AML-193 (cell line): Measurements from ENCODE around the gene RALGAPB.
"Not testable (repeated sequence)": the region's sequence is repeated elsewhere in the genome, so short reads cannot be mapped to it uniquely, and the experiment has no call there.

Source experiments
- DNase-seq, 2 experiments: peaks; one replicate each; lab custom pipeline; 2025; lab: John Stamatoyannopoulos, UW

RALGAPB gene

GRCh38 chr20:38497246-38497935, 24.7 kb downstream of the RALGAPB start:
- no peak for DNase-seq

GRCh38 chr20:38498909-38499308, 26.3 kb downstream of the RALGAPB start:
- no peak for DNase-seq

- DNase-seq, result no peak
These were observed 26.7 kb downstream of the RALGAPB start for GRCh38 chr20:38499366-38499765.

DNA sequence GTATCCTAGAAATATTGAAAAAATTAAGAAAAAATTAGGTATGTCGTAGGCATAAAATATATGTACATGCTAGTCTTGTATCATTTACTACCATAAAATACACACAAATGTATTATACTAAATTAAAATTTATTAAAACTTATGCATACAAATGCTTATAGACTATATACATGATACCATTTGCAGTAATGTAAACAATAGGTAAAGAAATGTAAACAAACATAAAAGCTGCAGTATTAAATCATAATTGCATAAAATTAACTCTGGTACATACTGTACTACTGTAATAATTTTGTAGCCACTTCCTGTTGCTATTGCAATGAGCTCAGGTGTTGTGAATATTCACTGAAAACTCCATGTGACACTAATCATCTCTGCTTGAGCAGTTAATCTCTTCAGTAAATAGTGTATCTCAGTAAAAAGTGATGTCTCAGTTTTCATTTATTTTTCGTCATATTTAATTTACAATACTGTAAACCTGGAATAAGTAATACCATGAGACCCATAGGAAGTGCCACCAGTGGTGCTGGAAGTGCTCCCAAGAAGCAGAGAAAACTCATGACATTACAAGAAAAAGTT, 29.3 kb downstream of the RALGAPB start:
- no peak for DNase-seq

- DNase-seq, result no peak
These were observed 31.9 kb downstream of the RALGAPB start for GRCh38 chr20:38504368-38505090.

GRCh38 chr20:38505091-38505455, 32.4 kb downstream of the RALGAPB start:
- no peak for DNase-seq

- DNase-seq, result not testable (repeated sequence)
These were observed 39.1 kb downstream of the RALGAPB start for GRCh38 chr20:38511726-38512125.

GRCh38 chr20:38514185-38514584, 41.5 kb downstream of the RALGAPB start:
- DNase-seq, result no peak

- no peak for DNase-seq
These were observed 42.3 kb downstream of the RALGAPB start for GRCh38 chr20:38514947-38515346.

DNA sequence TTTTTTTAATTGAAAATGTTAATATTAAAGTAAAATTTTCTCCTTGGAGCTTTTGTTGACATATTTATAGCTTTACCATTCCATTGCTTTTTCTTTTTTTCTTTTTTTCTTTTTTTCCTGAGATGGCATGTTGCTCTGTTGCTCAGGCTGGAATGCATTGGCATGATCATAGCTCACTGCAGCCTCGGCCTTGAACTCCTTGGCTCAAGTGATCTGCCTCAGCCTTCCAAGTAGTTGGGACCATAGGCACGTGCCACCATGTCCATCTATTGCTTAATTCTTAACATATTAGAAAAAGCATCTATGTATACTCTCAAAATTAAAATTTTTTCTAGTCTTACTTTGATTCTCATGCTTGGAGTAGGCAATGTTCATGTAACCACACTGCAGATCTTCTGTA, 43.0 kb downstream of the RALGAPB start:
- no peak for DNase-seq

DNA sequence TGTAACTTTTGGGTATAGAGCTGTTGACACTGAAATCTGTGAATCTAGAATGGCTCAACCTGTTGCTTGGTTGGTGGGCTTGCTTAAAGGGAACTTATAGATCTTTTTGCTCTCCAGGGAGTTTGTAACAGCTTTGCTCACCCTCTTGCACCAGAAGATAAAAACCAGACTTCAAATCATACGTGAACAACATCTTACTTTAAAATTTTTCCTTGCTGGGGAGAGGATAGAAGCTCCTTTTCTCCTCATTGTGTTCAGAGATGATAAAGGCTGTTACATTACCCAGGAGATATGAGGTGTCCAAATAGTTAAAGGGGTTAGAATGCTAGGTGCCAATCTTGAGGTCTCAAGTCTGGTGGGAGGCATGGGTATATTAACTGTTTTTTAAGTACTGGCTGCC, 46.8 kb downstream of the RALGAPB start:
- no peak for DNase-seq

- DNase-seq, result no peak
These were observed 47.6 kb downstream of the RALGAPB start for GRCh38 chr20:38520261-38520660.

DNA sequence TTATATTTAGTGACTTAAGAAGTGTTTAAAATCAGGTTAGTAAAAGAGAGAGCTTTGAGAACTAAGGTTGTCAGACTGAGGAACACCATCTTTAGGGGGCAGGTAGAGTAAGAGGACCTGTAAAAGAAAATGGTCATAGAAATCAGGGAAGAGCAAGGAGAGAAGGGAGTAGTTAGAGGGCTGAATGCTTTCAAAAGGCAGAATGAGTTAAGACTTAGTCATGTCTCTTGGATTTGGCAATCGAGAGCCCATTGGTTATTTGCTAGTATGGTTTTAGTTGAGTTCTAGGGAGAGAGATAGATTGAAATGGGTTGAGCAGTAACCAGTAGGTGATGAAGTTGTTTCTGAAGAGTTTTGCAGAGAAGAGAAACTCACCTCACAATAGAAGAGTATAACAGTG, 51.1 kb downstream of the RALGAPB start:
- DNase-seq, result no peak

GRCh38 chr20:38528167-38528566, 55.5 kb downstream of the RALGAPB start:
- no peak for DNase-seq

DNA sequence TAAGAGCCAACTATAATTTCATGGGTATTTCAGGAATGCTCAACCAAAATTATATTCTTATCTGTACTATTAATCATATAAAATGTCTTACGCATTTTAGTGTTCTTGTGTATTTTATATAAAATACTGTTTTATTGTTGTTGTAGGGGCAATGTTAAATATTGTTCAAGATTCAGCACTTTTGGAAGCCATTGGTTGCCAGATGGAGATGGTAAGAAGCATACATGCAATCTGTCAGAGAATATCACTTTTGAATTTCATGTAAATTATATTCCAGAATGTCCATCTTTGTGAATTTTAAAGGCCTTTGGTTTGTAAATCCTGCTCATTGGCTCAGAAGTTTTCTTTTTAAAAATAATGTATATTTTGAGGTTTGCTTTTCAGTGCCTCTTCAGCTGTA, 58.4 kb downstream of the RALGAPB start:
- no peak for DNase-seq

DNA sequence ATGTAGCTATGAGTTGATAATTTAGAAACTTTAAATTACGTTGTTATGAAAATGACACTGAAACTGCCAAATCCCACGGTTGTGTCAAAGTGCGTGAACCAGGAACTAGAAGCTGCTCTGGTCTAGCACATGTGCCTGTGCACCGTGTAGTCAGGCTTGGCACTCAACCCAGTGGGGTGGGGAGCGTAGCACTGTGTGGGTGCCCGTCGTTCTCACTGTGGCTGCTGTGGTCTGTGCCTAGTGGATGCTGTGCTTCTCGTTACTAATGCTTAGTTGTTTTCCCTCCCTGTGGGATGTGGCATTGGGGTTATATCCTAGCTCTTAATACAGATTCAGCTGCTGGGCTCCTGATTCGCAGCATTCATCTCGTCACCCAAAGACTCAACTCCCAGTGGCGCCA, 62.1 kb downstream of the RALGAPB start:
- no peak for DNase-seq

GRCh38 chr20:38536310-38536709, 63.7 kb downstream of the RALGAPB start:
- no peak for DNase-seq

GRCh38 chr20:38537176-38537575, 64.5 kb downstream of the RALGAPB start:
- DNase-seq, result no peak

DNA sequence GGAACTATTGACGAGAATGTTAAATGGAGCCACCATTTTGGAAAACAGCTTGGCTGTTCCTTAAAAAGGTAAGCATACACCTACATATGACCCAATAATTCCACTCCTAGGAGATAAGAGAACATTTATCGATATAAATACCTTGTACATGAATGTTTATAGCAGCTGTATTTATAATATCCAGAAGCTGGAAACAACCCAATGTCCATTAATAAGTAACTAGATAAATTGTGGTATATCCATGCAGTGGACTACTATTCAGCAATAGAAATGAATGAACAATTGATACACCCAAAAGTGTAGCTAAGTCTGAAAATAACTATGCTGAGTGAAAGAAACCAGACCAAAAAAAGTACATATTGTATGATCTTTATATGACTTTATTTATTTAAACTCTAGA, 66.1 kb downstream of the RALGAPB start:
- DNase-seq, result no peak

GRCh38 chr20:38543014-38543906, 70.6 kb downstream of the RALGAPB start:
- DNase-seq, result no peak

DNA sequence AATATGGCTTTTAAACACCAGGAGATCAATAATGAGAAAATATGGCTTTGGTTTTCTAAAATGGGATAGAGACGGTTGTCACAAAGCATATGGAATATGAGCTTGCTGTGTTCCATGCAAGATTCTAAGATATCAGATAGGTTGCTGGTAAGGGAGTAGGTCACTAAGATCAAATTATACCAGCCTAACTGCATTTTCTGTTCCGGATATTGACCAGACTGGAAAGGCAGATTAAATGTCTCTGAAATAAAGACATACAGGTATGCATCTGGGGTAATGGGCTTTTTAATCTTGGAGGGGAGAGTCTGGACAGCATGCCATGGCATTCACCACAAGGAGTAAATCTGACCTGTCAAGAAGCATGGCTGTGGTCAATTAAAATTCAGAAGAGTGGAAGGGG, 73.1 kb downstream of the RALGAPB start:
- no peak for DNase-seq

DNA sequence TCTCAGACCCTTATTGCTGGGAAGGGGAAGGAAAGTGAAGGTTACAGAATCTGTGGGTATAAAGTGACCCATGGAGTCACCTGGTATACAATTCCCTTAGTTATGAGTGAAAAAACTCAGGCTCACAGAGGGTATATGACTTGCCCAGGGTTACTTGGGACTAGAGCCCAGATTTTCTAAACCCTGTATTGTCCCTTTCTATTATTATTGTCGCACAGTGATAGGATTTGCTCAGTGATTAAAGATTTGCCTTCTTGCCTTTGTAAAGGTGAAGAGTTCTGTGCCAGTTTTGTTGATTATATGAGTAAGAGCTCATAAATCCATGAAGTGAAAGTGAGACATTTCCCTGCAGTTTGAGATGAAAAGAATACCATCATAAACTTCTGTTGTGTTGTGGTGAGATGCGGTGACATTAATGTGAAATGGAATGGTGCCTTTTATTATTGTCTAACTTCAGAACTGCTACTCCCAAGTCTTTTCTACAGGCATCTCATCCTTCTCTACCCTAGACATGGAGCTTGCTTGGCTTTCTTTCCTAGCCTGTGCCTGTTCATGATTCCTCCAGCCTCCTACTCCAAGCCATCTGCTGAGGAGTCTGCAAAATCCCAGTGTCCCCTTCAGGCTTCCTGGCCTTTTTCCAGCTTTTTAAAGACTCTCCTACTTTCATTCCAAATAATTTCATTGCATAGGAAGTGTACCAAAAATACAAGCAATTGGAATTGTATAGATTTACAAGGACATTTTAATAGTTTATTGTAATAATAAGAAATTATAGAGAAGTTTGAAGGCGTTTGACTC, 74.8 kb downstream of the RALGAPB start:
- DNase-seq, result no peak
